Osteocyte (in vitro differentiated cells): ENCODE measurements around the gene SOX1. TPM values are rescaled to one million over a fixed set of nuclear protein-coding genes. Genes with fewer than 3 reads are reported as not detected.

ENCODE experiments used
- DNase-seq: peaks from one replicate; pipeline ENCODE4 v3.0.0; 2021; ENCODE audit warnings: mixed read lengths; ENCODE audit not compliant: unreplicated experiment; ENCODE audit errors: extremely low spot score
- H3K27ac Mint-ChIP-seq: one replicate; pipeline ENCODE4 v1.8.0; 2021; ENCODE audit warnings: mild to moderate bottlenecking, mixed read lengths; ENCODE audit not compliant: unreplicated experiment
- H3K27me3 Mint-ChIP-seq: one replicate; pipeline ENCODE4 v1.8.0; 2021; ENCODE audit warnings: mixed read lengths; ENCODE audit not compliant: unreplicated experiment
- H3K36me3 Mint-ChIP-seq: one replicate; pipeline ENCODE4 v1.8.0; 2021; ENCODE audit warnings: mixed read lengths; ENCODE audit not compliant: unreplicated experiment
- H3K4me1 Mint-ChIP-seq: one replicate; pipeline ENCODE4 v1.8.0; 2021; ENCODE audit warnings: mixed read lengths; ENCODE audit not compliant: unreplicated experiment
- H3K4me3 Mint-ChIP-seq: one replicate; pipeline ENCODE4 v1.8.0; 2021; ENCODE audit warnings: mild to moderate bottlenecking, moderate library complexity, mixed read lengths; ENCODE audit not compliant: unreplicated experiment
- H3K9me3 Mint-ChIP-seq: one replicate; pipeline ENCODE4 v1.8.0; 2021; ENCODE audit warnings: mixed read lengths; ENCODE audit not compliant: unreplicated experiment
- total RNA-seq: library from RNA; stranded (reverse); gene quantifications from 2 replicates; pipeline ENCODE4 v1.2.1, GENCODE V29; 2021
- TF ChIP-seq, protein P1 (sequence below): fragments of 200-600 bp; sonication (generic); IDR thresholded peaks from 2 replicates; pipeline ENCODE4 v1.5.0; 2021; ENCODE audit warnings: antibody characterized with exemption, mild to moderate bottlenecking, moderate library complexity

Gene SOX1
- total RNA-seq, 1 donor from 2014 or later, result not detected

DNA sequence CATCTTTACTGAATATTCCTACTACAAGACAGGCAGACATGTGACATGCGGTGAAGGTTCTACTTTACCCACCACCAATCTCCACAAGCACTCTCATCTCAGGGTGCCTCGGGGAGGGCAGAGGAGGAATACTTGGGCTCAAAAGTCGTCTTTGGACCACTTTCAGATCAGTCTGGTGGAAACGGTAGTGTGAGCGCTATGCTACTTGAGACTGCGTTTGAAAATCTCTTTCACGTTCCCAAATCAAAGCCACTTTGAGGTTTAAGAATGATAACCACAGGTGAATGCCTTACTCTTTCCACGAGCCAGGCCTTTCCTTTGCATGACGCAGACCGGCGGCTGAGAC lies 1.5 kb upstream of the SOX1 start:
- H3K9me3 Mint-ChIP-seq, result no peaks in the 10 kb centered on the region
- peaks cover 16% of the 10 kb centered on the region for H3K4me1 Mint-ChIP-seq
- no peak overlapping the region for H3K4me3 Mint-ChIP-seq
- H3K36me3 Mint-ChIP-seq, result no peaks in the 10 kb centered on the region
- no peak for DNase-seq
- TF ChIP-seq, protein P1, sequence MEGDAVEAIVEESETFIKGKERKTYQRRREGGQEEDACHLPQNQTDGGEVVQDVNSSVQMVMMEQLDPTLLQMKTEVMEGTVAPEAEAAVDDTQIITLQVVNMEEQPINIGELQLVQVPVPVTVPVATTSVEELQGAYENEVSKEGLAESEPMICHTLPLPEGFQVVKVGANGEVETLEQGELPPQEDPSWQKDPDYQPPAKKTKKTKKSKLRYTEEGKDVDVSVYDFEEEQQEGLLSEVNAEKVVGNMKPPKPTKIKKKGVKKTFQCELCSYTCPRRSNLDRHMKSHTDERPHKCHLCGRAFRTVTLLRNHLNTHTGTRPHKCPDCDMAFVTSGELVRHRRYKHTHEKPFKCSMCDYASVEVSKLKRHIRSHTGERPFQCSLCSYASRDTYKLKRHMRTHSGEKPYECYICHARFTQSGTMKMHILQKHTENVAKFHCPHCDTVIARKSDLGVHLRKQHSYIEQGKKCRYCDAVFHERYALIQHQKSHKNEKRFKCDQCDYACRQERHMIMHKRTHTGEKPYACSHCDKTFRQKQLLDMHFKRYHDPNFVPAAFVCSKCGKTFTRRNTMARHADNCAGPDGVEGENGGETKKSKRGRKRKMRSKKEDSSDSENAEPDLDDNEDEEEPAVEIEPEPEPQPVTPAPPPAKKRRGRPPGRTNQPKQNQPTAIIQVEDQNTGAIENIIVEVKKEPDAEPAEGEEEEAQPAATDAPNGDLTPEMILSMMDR, result no peak
- peaks cover 70% of the 10 kb centered on the region for H3K27me3 Mint-ChIP-seq
- no peak overlapping the region for H3K27ac Mint-ChIP-seq

DNA sequence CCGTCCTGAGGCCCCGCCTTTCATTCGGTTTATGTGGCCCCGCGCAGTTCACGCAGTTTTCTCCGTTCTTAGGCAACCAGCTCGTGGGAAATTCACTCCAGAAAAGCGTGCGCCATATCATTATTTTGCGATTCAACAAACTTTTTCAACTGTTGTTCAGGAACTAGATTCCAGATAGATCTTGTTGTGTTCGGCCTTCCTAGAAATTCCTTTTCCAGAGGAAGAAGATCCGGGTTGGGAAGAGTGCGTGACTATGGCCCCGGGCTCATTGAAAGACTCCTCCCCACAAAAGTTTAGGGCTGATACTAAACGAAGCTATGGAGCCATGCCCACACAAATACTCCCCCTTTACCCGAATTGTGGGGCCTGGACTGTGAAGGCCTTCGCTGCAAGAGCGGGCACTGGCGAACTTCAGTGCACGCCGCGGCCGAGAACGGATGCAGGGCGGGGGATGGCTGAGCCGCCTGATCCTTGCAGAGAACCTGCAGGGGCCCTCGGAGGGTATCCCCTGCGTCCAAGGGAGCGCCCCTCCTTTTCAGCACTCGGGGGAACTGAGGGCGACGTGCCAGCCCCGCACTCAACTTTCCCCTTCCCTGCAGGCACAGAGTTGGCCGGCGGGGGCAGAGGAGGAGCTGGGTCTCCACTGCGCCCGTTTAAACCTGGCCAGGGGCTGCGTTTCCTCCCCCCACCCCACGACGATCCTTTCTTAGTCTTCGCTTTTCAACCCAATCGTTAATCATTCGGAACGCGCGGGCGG lies 904 bp upstream of the SOX1 start:
- Mint-ChIP-seq H3K36me3 (no peaks in the 10 kb centered on the region), H3K27ac (no peak overlapping the region), H3K27me3 (peaks cover 72% of the 10 kb centered on the region), H3K9me3 (no peaks in the 10 kb centered on the region), H3K4me3 (peak overlapping the region; percentile 68), H3K4me1 (peaks cover 16% of the 10 kb centered on the region)
- no peak for DNase-seq
- TF ChIP-seq, protein P1, result no peak

DNA sequence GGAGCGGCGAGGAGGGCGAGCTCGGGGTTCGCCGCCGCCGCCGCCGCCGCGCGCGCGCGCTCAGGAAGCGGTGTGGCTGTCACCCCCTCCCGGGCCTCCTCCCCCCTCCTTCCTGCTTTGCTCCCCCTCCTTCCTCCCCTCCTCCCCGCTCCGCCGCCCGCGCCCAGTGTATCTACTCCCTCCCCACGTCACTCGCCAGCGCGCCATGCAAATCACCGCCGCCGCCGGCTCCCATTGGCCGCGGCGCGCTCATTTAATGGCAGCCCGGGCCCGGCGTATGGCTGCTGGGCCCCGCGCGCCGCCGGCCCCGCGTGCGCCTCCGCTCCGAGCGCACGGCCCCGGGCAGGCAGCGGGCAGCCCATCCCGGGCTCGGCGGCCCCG lies 335 bp upstream of the SOX1 start:
- H3K27ac Mint-ChIP-seq, result no peak overlapping the region
- TF ChIP-seq, protein P1, result no peak
- no peaks in the 10 kb centered on the region for H3K9me3 Mint-ChIP-seq
- no peak overlapping the region for H3K4me3 Mint-ChIP-seq
- peaks cover under 1% of the 10 kb centered on the region for H3K36me3 Mint-ChIP-seq
- DNase-seq, result no peak
- H3K4me1 Mint-ChIP-seq, result peaks cover 16% of the 10 kb centered on the region
- H3K27me3 Mint-ChIP-seq, result peaks cover 72% of the 10 kb centered on the region

DNA sequence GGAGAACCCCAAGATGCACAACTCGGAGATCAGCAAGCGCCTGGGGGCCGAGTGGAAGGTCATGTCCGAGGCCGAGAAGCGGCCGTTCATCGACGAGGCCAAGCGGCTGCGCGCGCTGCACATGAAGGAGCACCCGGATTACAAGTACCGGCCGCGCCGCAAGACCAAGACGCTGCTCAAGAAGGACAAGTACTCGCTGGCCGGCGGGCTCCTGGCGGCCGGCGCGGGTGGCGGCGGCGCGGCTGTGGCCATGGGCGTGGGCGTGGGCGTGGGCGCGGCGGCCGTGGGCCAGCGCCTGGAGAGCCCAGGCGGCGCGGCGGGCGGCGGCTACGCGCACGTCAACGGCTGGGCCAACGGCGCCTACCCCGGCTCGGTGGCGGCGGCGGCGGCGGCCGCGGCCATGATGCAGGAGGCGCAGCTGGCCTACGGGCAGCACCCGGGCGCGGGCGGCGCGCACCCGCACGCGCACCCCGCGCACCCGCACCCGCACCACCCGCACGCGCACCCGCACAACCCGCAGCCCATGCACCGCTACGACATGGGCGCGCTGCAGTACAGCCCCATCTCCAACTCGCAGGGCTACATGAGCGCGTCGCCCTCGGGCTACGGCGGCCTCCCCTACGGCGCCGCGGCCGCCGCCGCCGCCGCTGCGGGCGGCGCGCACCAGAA lies 1.1 kb downstream of the SOX1 start:
- H3K9me3 Mint-ChIP-seq, result no peaks in the 10 kb centered on the region
- H3K27ac Mint-ChIP-seq, result no peak overlapping the region
- H3K36me3 Mint-ChIP-seq, result peaks cover 4% of the 10 kb centered on the region
- TF ChIP-seq, protein P1, result no peak
- H3K4me1 Mint-ChIP-seq, result peaks cover 21% of the 10 kb centered on the region
- H3K27me3 Mint-ChIP-seq, result peaks cover 65% of the 10 kb centered on the region
- H3K4me3 Mint-ChIP-seq, result no peak overlapping the region
- DNase-seq, result no peak

DNA sequence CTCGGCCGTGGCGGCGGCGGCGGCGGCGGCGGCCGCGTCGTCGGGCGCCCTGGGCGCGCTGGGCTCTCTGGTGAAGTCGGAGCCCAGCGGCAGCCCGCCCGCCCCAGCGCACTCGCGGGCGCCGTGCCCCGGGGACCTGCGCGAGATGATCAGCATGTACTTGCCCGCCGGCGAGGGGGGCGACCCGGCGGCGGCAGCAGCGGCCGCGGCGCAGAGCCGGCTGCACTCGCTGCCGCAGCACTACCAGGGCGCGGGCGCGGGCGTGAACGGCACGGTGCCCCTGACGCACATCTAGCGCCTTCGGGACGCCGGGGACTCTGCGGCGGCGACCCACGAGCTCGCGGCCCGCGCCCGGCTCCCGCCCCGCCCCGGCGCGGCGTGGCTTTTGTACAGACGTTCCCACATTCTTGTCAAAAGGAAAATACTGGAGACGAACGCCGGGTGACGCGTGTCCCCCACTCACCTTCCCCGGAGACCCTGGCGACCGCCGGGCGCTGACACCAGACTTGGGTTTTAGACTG lies 1.7 kb downstream of the SOX1 start:
- DNase-seq, result no peak
- H3K27ac Mint-ChIP-seq, result peak overlapping the region; percentile 39
- TF ChIP-seq, protein P1, result no peak
- H3K36me3 Mint-ChIP-seq, result peaks cover 4% of the 10 kb centered on the region
- H3K4me3 Mint-ChIP-seq, result peak overlapping the region; percentile 50
- no peaks in the 10 kb centered on the region for H3K9me3 Mint-ChIP-seq
- H3K4me1 Mint-ChIP-seq, result peaks cover 19% of the 10 kb centered on the region
- peaks cover 61% of the 10 kb centered on the region for H3K27me3 Mint-ChIP-seq
